K562 (cell line): ENCODE measurements around the gene DDR1. TPM values are rescaled to one million over a fixed set of nuclear protein-coding genes. Genes with fewer than 3 reads are reported as not detected.

Experiments used
- BRD9 ChIP-seq: fragments of 450-650 bp; IDR thresholded peaks from 2 replicates; pipeline ENCODE4 v1.6.1; 2018; ENCODE audit warnings: low read depth; ENCODE audit not compliant: partially characterized antibody
- CEBPB ChIP-seq: fragments of 450-650 bp; IDR thresholded peaks from 2 replicates; pipeline ENCODE4 v1.6.1; 2016; ENCODE audit warnings: missing genetic modification characterization, missing compliant biosample characterization
- CHD1 ChIP-seq: fragments of 200-600 bp; sonication (generic); IDR thresholded peaks from one replicate; pipeline ENCODE4 v1.6.1; 2012; ENCODE audit warnings: mild to moderate bottlenecking, moderate library complexity, low read length, inconsistent platforms
- EHMT2 ChIP-seq: fragments of 450-650 bp; IDR thresholded peaks from 2 replicates; pipeline ENCODE4 v1.6.1; 2018; ENCODE audit warnings: antibody characterized with exemption
- HDGF ChIP-seq: fragments of 450-650 bp; IDR thresholded peaks from 2 replicates; pipeline ENCODE4 v1.6.1; 2016
- HNRNPLL ChIP-seq: fragments of 200-400 bp; formaldehyde crosslinking; IDR thresholded peaks from 2 replicates; pipeline ENCODE4 v1.6.1; 2017; ENCODE audit warnings: low read length, low read depth, mild to moderate bottlenecking; ENCODE audit not compliant: poor library complexity, severe bottlenecking
- ILF3 ChIP-seq: fragments of 450-650 bp; IDR thresholded peaks from 2 replicates; pipeline ENCODE4 v1.6.1; 2018; ENCODE audit warnings: antibody characterized with exemption, mild to moderate bottlenecking, moderate library complexity, borderline replicate concordance
- ILK ChIP-seq: fragments of 450-650 bp; IDR thresholded peaks from 2 replicates; pipeline ENCODE4 v1.6.1; 2016; ENCODE audit warnings: missing genetic modification characterization, low read depth, mild to moderate bottlenecking, missing compliant biosample characterization, moderate library complexity, borderline replicate concordance
- L3MBTL2 ChIP-seq: fragments of 450-650 bp; IDR thresholded peaks from 2 replicates; pipeline ENCODE4 v1.6.1; 2016; ENCODE audit warnings: mild to moderate bottlenecking, moderate library complexity
- MECOM ChIP-seq: fragments of 250-450 bp; sonication (Bioruptor Pico); IDR thresholded peaks from 2 replicates; pipeline ENCODE4 v1.8.0; 2022; ENCODE audit warnings: inconsistent platforms
- MYNN ChIP-seq, 2 experiments: sonication (generic); formaldehyde crosslinking in 1 of 2; IDR thresholded peaks; 2 replicates each; pipeline versions ENCODE4 v1.5.0 to v1.6.1; 2016 to 2020; ENCODE audit warnings: antibody characterized with exemption in 1 of 2, missing genetic modification reagents in 1 of 2
- NR4A1 ChIP-seq, 2 experiments: fragments of 250-450 bp in 1 of 2; fragments of 450-650 bp in 1 of 2; sonication (Bioruptor Pico) in 1 of 2; IDR thresholded peaks; 2 replicates each; pipeline versions ENCODE4 v1.4.0 to v1.6.1; 2016 to 2020; ENCODE audit warnings: mild to moderate bottlenecking in 2 of 2, missing compliant biosample characterization in 1 of 2, missing genetic modification characterization in 1 of 2, moderate library complexity in 1 of 2
- NRF1 ChIP-seq, 2 experiments: fragments of 450-650 bp; IDR thresholded peaks in 1 of 2; conservative IDR thresholded peaks in 1 of 2; 2 replicates each; pipeline ENCODE4 v1.6.1; 2014; ENCODE audit warnings: mild to moderate bottlenecking in 2 of 2
- PHF21A ChIP-seq: fragments of 450-650 bp; IDR thresholded peaks from 2 replicates; pipeline ENCODE4 v1.6.1; 2017; ENCODE audit warnings: low read depth, borderline replicate concordance
- POLR3A ChIP-seq: IDR thresholded peaks from 2 replicates; pipeline ENCODE4 v1.6.1; 2011; ENCODE audit warnings: borderline replicate concordance, mild to moderate bottlenecking, moderate library complexity; ENCODE audit not compliant: insufficient read length, insufficient read depth; ENCODE audit errors: extremely low read depth
- PYGO2 ChIP-seq: fragments of 450-650 bp; IDR thresholded peaks from 2 replicates; pipeline ENCODE4 v1.6.1; 2016; ENCODE audit warnings: mild to moderate bottlenecking, missing genetic modification characterization, moderate library complexity, missing compliant biosample characterization
- RBFOX2 ChIP-seq: fragments of 200-400 bp; formaldehyde crosslinking; IDR thresholded peaks from 2 replicates; pipeline ENCODE4 v1.6.1; 2017; ENCODE audit warnings: low read depth, mild to moderate bottlenecking, low read length, moderate library complexity
- SIN3A ChIP-seq, 2 experiments: fragments of 150-350 bp in 1 of 2; IDR thresholded peaks; 2 replicates each; pipeline ENCODE4 v1.6.1; 2011 to 2016; ENCODE audit warnings: borderline replicate concordance in 2 of 2, low read depth in 2 of 2, low read length in 2 of 2, mild to moderate bottlenecking in 2 of 2, moderate library complexity in 2 of 2; ENCODE audit not compliant: control insufficient read depth in 1 of 2
- SNIP1 ChIP-seq: fragments of 450-650 bp; IDR thresholded peaks from 2 replicates; pipeline ENCODE4 v1.7.1; 2017; ENCODE audit warnings: low read depth, mild to moderate bottlenecking
- SP2 ChIP-seq: IDR thresholded peaks from 2 replicates; pipeline ENCODE4 v1.6.1; 2011; ENCODE audit warnings: mild to moderate bottlenecking, low read depth, low read length, moderate library complexity; ENCODE audit not compliant: poor library complexity, severe bottlenecking; ENCODE audit errors: extremely low read depth
- TCF7L2 ChIP-seq: fragments of 150-350 bp; IDR thresholded peaks from 2 replicates; pipeline ENCODE4 v1.6.1; 2016; ENCODE audit warnings: low read depth, mild to moderate bottlenecking, low read length, moderate library complexity
- ZC3H11A ChIP-seq: IDR thresholded peaks from 2 replicates; pipeline ENCODE4 v1.6.1; 2012; ENCODE audit warnings: low read depth, low read length, improper control_type of control experiment
- ZNF212 ChIP-seq: fragments of 450-650 bp; formaldehyde crosslinking; IDR thresholded peaks from 2 replicates; pipeline ENCODE4 v1.4.0; 2020; ENCODE audit warnings: mild to moderate bottlenecking
- ZNF24 ChIP-seq: fragments of 450-650 bp; IDR thresholded peaks from 2 replicates; pipeline ENCODE4 v1.6.1; 2016
- ZNF79 ChIP-seq: fragments of 250-450 bp; sonication (Bioruptor Pico); IDR thresholded peaks from 2 replicates; pipeline ENCODE4 v1.4.0; 2020; ENCODE audit warnings: low read depth, mild to moderate bottlenecking, moderate library complexity
- polyA plus RNA-seq, 8 experiments: library from polyadenylated mRNA; depleted of rRNA in 4 of 8; stranded (reverse) in 5 of 8; unstranded in 3 of 8; fragments of >200 nt; fragmentation: Nextera tagmentation in 2 of 8; fragmentation: Illumina TruSeq in 1 of 8; extraction: Ambion mirVana in 2 of 8; extraction: Trizol in 1 of 8; gene quantifications; 2 replicates each; pipeline versions ENCODE4 v1.2.1 to v1.2.3, GENCODE V29; 2011 to 2014; ENCODE audit warnings: inconsistent platforms in 1 of 8, missing spikeins in 1 of 8
- total RNA-seq, 7 experiments: library from RNA; depleted of rRNA in 6 of 7; stranded (reverse); fragments of >200 nt in 6 of 7; fragmentation: Illumina TruSeq in 2 of 7; extraction: Trizol in 2 of 7; gene quantifications; 2 replicates each; pipeline versions ENCODE4 v1.2.1 to v1.2.3, GENCODE V29; 2011 to 2021; ENCODE audit warnings: low replicate concordance in 1 of 7
- TF ChIP-seq, protein P1 (sequence below): fragments of 150-350 bp; IDR thresholded peaks from 2 replicates; pipeline ENCODE4 v1.6.1; 2014; ENCODE audit warnings: low read depth, mild to moderate bottlenecking, low read length, borderline replicate concordance

Gene DDR1
- total and polyA plus RNA-seq, 9 of the 15 experiments (the other 6 are each of a cell fraction or from before 2014, with no cell fraction given) = 1.4 to 44.6 (median 12.2) TPM

DNA sequence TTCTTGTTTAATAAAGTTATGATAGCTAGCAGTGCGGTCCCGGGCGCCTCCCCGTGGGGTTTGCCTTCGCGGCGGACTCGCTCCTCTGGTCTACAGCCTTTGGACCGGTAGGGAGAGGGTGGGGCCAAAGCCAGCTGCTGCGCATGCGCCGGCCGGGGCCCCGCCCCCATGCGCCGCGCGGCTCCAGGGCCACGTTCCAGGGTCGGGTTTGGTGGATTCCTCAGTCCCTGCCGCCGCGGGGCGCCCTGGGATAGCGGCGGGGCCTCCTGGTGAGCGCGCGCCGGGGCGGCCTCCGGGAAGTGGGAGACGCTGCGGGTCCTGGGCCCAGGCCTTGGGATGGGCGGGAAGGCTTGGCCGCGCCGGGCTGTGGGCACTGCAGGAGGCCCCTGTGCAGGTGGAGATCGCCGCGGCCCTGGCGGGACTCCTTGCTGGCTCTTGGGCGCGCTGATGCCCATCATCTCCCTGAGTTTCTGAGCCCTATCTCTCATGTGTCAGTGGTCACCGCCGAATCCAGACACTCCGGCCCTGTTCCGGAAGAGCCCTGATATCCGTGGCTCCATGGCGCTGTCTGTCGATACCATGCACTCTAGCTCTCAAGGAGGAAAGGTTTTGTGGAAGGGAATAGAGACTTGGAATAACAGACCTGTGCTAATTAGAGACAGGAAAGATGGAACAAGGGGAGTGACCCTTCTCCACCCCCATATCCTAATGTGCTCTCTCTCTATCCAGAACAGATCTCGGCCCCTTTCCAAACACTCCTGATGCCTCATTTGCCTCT, 29.9 kb downstream of the DDR1 start, which contains the start of gene VARS2 (continued):
- TF ChIP-seq, protein P1, sequence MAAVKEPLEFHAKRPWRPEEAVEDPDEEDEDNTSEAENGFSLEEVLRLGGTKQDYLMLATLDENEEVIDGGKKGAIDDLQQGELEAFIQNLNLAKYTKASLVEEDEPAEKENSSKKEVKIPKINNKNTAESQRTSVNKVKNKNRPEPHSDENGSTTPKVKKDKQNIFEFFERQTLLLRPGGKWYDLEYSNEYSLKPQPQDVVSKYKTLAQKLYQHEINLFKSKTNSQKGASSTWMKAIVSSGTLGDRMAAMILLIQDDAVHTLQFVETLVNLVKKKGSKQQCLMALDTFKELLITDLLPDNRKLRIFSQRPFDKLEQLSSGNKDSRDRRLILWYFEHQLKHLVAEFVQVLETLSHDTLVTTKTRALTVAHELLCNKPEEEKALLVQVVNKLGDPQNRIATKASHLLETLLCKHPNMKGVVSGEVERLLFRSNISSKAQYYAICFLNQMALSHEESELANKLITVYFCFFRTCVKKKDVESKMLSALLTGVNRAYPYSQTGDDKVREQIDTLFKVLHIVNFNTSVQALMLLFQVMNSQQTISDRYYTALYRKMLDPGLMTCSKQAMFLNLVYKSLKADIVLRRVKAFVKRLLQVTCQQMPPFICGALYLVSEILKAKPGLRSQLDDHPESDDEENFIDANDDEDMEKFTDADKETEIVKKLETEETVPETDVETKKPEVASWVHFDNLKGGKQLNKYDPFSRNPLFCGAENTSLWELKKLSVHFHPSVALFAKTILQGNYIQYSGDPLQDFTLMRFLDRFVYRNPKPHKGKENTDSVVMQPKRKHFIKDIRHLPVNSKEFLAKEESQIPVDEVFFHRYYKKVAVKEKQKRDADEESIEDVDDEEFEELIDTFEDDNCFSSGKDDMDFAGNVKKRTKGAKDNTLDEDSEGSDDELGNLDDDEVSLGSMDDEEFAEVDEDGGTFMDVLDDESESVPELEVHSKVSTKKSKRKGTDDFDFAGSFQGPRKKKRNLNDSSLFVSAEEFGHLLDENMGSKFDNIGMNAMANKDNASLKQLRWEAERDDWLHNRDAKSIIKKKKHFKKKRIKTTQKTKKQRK = no peak
- TF ChIP-seq BRD9 (peak; percentile 69), ZNF79 (CRISPR knock-in tag) (no peak), NRF1 (conservative IDR thresholded peaks at IDR 0.05 in 1 of 2, IDR thresholded peaks at IDR 0.05 in 1 of 2) (peak; percentile 99), ILF3 (no peak; the same call in 1 of the 2 replicates), PHF21A (peak; percentile 55; the same call in 1 of the 2 replicates), CHD1 (peak; percentile 31), HDGF (no peak), MECOM (CRISPR knock-in tag) (0 out of 2 replicates have a peak, but pooled peaks have one; percentile 14), SNIP1 (no peak), CEBPB (tag) (no peak), NR4A1 (CRISPR knock-in tag; IDR thresholded peaks at IDR 0.05) (0 out of 2 replicates have a peak, but pooled peaks have one; percentile 72), NR4A1 (tag; IDR thresholded peaks at IDR 0.05) (no peak), MYNN (IDR thresholded peaks at IDR 0.05) (no peak), MYNN (CRISPR knock-in tag; IDR thresholded peaks at IDR 0.05) (no peak), EHMT2 (no peak), TCF7L2 (no peak), PYGO2 (tag) (no peak), RBFOX2 (peak; percentile 96), SIN3A (IDR thresholded peaks at IDR 0.05; ENCODE audit: borderline replicate concordance in 2 of 2, control insufficient read depth in 1 of 2, low read depth in 2 of 2, low read length in 2 of 2) (peak in 1 of 2 experiments; percentile 56; a peak in 1 of 4 replicates), ILK (tag) (no peak), L3MBTL2 (peak; percentile 94), POLR3A (no peak), ZNF212 (CRISPR knock-in tag) (peak; percentile 64; the same call in 1 of the 2 replicates), ZC3H11A (no peak), SP2 (no peak), ZNF24 (no peak), HNRNPLL (no peak)
